Stimulated activated CD4-positive, alpha-beta T cell treated with anti-CD3 and anti-CD28 coated beads, Interleukin-15, amount 100 ng/mL, for 1 hour (primary cell): ENCODE measurements around the gene MSTO1.
"Not testable (repeated sequence)": the region's sequence is repeated elsewhere in the genome, so short reads cannot be mapped to it uniquely, and the experiment has no call there.

Experiments
- DNase-seq, 2 donors: peaks; one replicate each; pipeline ENCODE4 v3.0.0-alpha.2; 2020; ENCODE audit warnings: low read depth in 1 of 2, low spot score in 1 of 2

Gene MSTO1

GRCh38 chr1:155613226-155613625 lies 3.2 kb downstream of the MSTO1 start:
- DNase-seq, result not testable (repeated sequence)

GRCh38 chr1:155622191-155622590 lies 12.2 kb downstream of the MSTO1 start:
- DNase-seq, result no peak

GRCh38 chr1:155623357-155623756 lies 13.3 kb downstream of the MSTO1 start:
- no peak for DNase-seq

- DNase-seq, result not testable (repeated sequence)
These were observed 16.4 kb downstream of the MSTO1 start for GRCh38 chr1:155626428-155626827.

GRCh38 chr1:155636397-155637153 lies 26.6 kb downstream of the MSTO1 start:
- no peak for DNase-seq

GRCh38 chr1:155640367-155640766 lies 30.3 kb downstream of the MSTO1 start:
- no peak for DNase-seq

GRCh38 chr1:155642559-155643180 lies 32.7 kb downstream of the MSTO1 start:
- not testable (repeated sequence) for DNase-seq

GRCh38 chr1:155643230-155643629 lies 33.2 kb downstream of the MSTO1 start:
- no peak for DNase-seq

- no peak for DNase-seq
These were observed 35.1 kb downstream of the MSTO1 start for GRCh38 chr1:155645034-155645598.

GRCh38 chr1:155645648-155646047 lies 35.6 kb downstream of the MSTO1 start:
- no peak for DNase-seq

GRCh38 chr1:155646307-155646706 lies 36.3 kb downstream of the MSTO1 start:
- no peak for DNase-seq

GRCh38 chr1:155648207-155649147 lies 38.5 kb downstream of the MSTO1 start:
- DNase-seq, result no peak

- DNase-seq, result no peak
These were observed 39.7 kb downstream of the MSTO1 start for GRCh38 chr1:155649676-155650075.

GRCh38 chr1:155650231-155650757 lies 40.3 kb downstream of the MSTO1 start:
- DNase-seq, result no peak

- DNase-seq, result no peak
These were observed 42.0 kb downstream of the MSTO1 start for GRCh38 chr1:155651861-155652661.

- no peak for DNase-seq
These were observed 42.9 kb downstream of the MSTO1 start for GRCh38 chr1:155652951-155653350.

- no peak for DNase-seq
These were observed 47.4 kb downstream of the MSTO1 start for GRCh38 chr1:155657463-155657862.

- not testable (repeated sequence) for DNase-seq
These were observed 51.2 kb downstream of the MSTO1 start for GRCh38 chr1:155661239-155661638.
